Measurements from ENCODE around the gene MAPRE3. TPM values are rescaled to one million over a fixed set of nuclear protein-coding genes. Genes with fewer than 3 reads are reported as not detected.

Gene MAPRE3
- total RNA-seq, 2 experiments from 2014 or later, result 0.52 to 0.95 TPM

- H3K4me1 Mint-ChIP-seq (ENCODE audit: low read depth), result no peaks in the 10 kb centered on the region
- ATAC-seq (no peak), DNase-seq (no peak)
- CTCF ChIA-PET, result interaction anchor here (3.8 kb wide), 1 partner anchor 15 kb away, joined by 16 read pairs; no protein-coding TSS in a partner anchor
- H3K27ac Mint-ChIP-seq, result no peak overlapping the region
- no peaks in the 10 kb centered on the region for H3K9me3 Mint-ChIP-seq (ENCODE audit: insufficient read depth)
- H3K36me3 Mint-ChIP-seq (ENCODE audit: low read depth), result no peaks in the 10 kb centered on the region
- H3K27me3 Mint-ChIP-seq (ENCODE audit: low read depth), result peaks cover 3% of the 10 kb centered on the region
- H3K4me3 Mint-ChIP-seq, result no peak overlapping the region
- POLR2A ChIA-PET, result no interaction called here
Observed at GRCh38 chr2:26936855-26937254, 33.6 kb upstream of the MAPRE3 start.

- peaks cover 3% of the 10 kb centered on the region for H3K27me3 Mint-ChIP-seq (ENCODE audit: low read depth)
- ATAC-seq, result no peak
- DNase-seq, result no peak
- POLR2A ChIA-PET, result no interaction called here
- no peaks in the 10 kb centered on the region for H3K36me3 Mint-ChIP-seq (ENCODE audit: low read depth)
- no peaks in the 10 kb centered on the region for H3K4me1 Mint-ChIP-seq (ENCODE audit: low read depth)
- H3K4me3 Mint-ChIP-seq, result no peak overlapping the region
- no peaks in the 10 kb centered on the region for H3K9me3 Mint-ChIP-seq (ENCODE audit: insufficient read depth)
- H3K27ac Mint-ChIP-seq, result no peak overlapping the region
- CTCF ChIA-PET, result interaction anchor here (1.0 to 8.1 kb wide), 3 partner anchors 23 to 93 kb away, joined by 3 to 80 read pairs (median 3); no protein-coding TSS in a partner anchor
Observed at GRCh38 chr2:26938399-26939118, 31.9 kb upstream of the MAPRE3 start.

GRCh38 chr2:26940001-26940400 is 30.4 kb upstream of the MAPRE3 start:
- Mint-ChIP-seq H3K4me3 (no peak overlapping the region), H3K4me1 (ENCODE audit: low read depth) (no peaks in the 10 kb centered on the region), H3K27me3 (ENCODE audit: low read depth) (peaks cover 3% of the 10 kb centered on the region), H3K9me3 (ENCODE audit: insufficient read depth) (no peaks in the 10 kb centered on the region), H3K36me3 (ENCODE audit: low read depth) (no peaks in the 10 kb centered on the region), H3K27ac (no peak overlapping the region)
- POLR2A ChIA-PET, result no interaction called here
- ATAC-seq (no peak), DNase-seq (no peak)
- CTCF ChIA-PET, result interaction anchor here (1.0 to 8.1 kb wide), 5 partner anchors 17 to 94 kb away, joined by 3 to 80 read pairs (median 3); no protein-coding TSS in a partner anchor

- ChIA-PET POLR2A (interaction anchor here (0.6 kb wide), 1 partner anchor 169 kb away, joined by 3 read pairs; no protein-coding TSS in a partner anchor), CTCF (interaction anchor here (0.6 to 8.1 kb wide), 7 partner anchors 14 to 405 kb away, joined by 3 to 80 read pairs (median 4); no protein-coding TSS in a partner anchor)
- no peak for DNase-seq
- no peaks in the 10 kb centered on the region for H3K9me3 Mint-ChIP-seq (ENCODE audit: insufficient read depth)
- H3K27me3 Mint-ChIP-seq (ENCODE audit: low read depth), result peaks cover 3% of the 10 kb centered on the region
- no peaks in the 10 kb centered on the region for H3K4me1 Mint-ChIP-seq (ENCODE audit: low read depth)
- no peak for ATAC-seq
- H3K36me3 Mint-ChIP-seq (ENCODE audit: low read depth), result no peaks in the 10 kb centered on the region
- no peak overlapping the region for H3K4me3 Mint-ChIP-seq
- H3K27ac Mint-ChIP-seq, result no peak overlapping the region
Observed at GRCh38 chr2:26941486-26941885, 29.0 kb upstream of the MAPRE3 start.

DNA sequence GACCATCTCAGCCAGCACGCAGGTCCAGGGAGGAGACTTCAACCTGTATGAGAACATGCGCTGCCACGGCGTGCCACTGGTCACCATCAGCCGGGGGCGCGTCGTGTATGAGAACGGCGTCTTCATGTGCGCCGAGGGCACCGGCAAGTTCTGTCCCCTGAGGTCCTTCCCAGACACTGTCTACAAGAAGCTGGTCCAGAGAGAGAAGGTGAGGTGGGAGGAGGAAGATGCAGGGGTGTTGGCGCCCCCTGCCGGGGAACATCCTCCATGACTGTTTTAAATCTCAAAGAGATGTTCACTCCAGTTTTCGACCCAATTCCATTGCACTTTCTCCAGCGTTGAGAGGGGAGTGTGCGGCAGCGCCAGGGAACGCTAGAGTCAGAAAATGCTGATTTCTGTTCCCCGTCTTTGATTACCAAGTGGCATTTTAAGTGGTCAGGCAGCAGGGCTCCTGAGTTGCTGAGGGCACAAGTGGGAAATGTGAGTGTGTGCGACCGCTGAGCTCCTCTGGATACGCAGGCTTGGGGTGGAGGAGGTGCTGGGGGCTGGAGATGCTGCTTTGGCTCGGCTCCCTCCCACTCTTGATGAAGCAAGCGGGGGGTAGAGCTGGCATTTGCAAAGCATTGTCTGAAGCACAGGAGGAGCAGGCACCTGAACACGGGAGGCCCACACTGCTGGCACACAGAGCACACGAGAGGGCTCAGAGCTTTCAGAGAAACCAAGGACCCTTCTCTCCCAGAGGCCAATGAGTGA is 27.7 kb upstream of the MAPRE3 start:
- no peaks in the 10 kb centered on the region for H3K4me1 Mint-ChIP-seq (ENCODE audit: low read depth)
- CTCF ChIA-PET, result interaction anchor here (0.7 to 8.1 kb wide), 15 partner anchors 9 to 121 kb away, joined by 3 to 80 read pairs (median 4); partner anchors contain the start of gene DPYSL5
- H3K27me3 Mint-ChIP-seq (ENCODE audit: low read depth), result peaks cover 3% of the 10 kb centered on the region
- DNase-seq (peak; percentile 73), ATAC-seq (peak; percentile 60)
- H3K4me3 Mint-ChIP-seq, result no peak overlapping the region
- no peaks in the 10 kb centered on the region for H3K36me3 Mint-ChIP-seq (ENCODE audit: low read depth)
- POLR2A ChIA-PET, result no interaction called here
- H3K27ac Mint-ChIP-seq, result no peak overlapping the region
- no peaks in the 10 kb centered on the region for H3K9me3 Mint-ChIP-seq (ENCODE audit: insufficient read depth)

DNA sequence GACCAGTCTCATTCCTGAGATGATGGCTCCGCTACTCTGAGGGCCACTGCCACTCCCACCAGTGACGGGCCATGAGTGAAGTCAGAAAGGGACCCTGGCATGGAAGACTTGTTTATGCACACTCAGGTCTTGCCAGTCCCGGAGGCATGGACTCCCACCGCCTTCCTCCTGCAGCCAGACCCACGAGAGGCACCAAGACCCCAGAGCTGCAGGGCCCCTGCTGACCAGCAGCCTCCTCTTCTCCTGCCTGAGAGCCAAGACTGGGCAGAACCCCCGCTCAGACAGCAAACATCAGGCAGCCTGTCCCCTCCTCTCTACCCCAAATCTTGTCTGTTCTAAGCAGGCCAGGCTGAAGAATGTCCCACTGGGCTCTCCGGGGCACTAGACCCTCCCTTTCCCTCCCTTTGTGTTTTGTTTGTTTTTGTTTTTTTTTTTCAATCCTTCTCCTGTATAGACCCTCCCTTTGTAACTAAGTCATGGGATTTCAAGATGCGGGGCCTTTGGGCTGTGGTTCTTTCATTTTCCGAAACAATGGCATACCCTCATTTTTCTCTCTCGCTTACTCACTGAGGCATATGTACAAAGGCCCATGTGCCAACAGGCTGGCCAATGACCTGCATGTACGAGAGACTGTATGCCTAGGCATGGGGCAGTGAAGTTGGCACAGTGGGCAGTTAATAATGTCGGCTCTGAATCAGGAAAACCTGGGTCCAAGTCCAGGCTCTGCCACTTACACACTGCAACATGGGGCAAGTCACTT is 24.3 kb upstream of the MAPRE3 start:
- DNase-seq, result no peak
- no peak overlapping the region for H3K27ac Mint-ChIP-seq
- CTCF ChIA-PET, result interaction anchor here (8.1 kb wide), 1 partner anchor 100 kb away, joined by 80 read pairs; no protein-coding TSS in a partner anchor
- POLR2A ChIA-PET, result no interaction called here
- no peak overlapping the region for H3K4me3 Mint-ChIP-seq
- H3K9me3 Mint-ChIP-seq (ENCODE audit: insufficient read depth), result no peaks in the 10 kb centered on the region
- no peak for ATAC-seq
- no peaks in the 10 kb centered on the region for H3K36me3 Mint-ChIP-seq (ENCODE audit: low read depth)
- no peaks in the 10 kb centered on the region for H3K4me1 Mint-ChIP-seq (ENCODE audit: low read depth)
- H3K27me3 Mint-ChIP-seq (ENCODE audit: low read depth), result peaks cover 3% of the 10 kb centered on the region

- Mint-ChIP-seq H3K27ac (no peak overlapping the region), H3K9me3 (ENCODE audit: insufficient read depth) (no peaks in the 10 kb centered on the region), H3K27me3 (ENCODE audit: low read depth) (peaks cover 3% of the 10 kb centered on the region), H3K4me3 (no peak overlapping the region), H3K36me3 (ENCODE audit: low read depth) (no peaks in the 10 kb centered on the region), H3K4me1 (ENCODE audit: low read depth) (no peaks in the 10 kb centered on the region)
- no peak for DNase-seq
- ChIA-PET CTCF (no interaction called here), POLR2A (no interaction called here)
- no peak for ATAC-seq
Observed at GRCh38 chr2:26946841-26947784, 23.3 kb upstream of the MAPRE3 start.

DNA sequence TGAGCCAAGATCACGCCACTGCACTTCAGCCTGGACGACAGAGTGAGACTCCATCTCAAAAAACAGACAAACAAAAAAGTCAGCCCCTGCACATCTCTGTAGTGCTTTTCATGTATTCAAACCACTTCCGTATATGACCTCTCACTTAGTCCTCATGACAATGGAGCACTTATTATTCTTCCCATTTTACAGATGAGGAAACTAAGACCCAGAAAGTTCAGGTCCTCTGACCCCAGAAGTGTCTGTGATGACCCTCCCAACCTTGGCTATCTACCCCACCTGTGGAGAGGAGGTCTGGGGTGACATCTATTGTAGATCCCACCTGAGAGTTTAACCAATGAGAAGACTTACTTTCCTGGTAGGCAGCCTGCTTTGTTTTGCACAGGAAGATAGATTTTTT is 21.6 kb upstream of the MAPRE3 start:
- Mint-ChIP-seq H3K27me3 (ENCODE audit: low read depth) (peaks cover 4% of the 10 kb centered on the region), H3K36me3 (ENCODE audit: low read depth) (no peaks in the 10 kb centered on the region), H3K4me3 (no peak overlapping the region), H3K27ac (no peak overlapping the region), H3K9me3 (ENCODE audit: insufficient read depth) (no peaks in the 10 kb centered on the region), H3K4me1 (ENCODE audit: low read depth) (no peaks in the 10 kb centered on the region)
- POLR2A ChIA-PET, result no interaction called here
- ATAC-seq (no peak), DNase-seq (no peak)
- CTCF ChIA-PET, result no interaction called here

- H3K27me3 Mint-ChIP-seq (ENCODE audit: low read depth), result peaks cover 16% of the 10 kb centered on the region
- H3K27ac Mint-ChIP-seq, result no peak overlapping the region
- H3K36me3 Mint-ChIP-seq (ENCODE audit: low read depth), result no peaks in the 10 kb centered on the region
- ChIA-PET CTCF (no interaction called here), POLR2A (no interaction called here)
- H3K9me3 Mint-ChIP-seq (ENCODE audit: insufficient read depth), result no peaks in the 10 kb centered on the region
- DNase-seq (no peak), ATAC-seq (no peak)
- no peaks in the 10 kb centered on the region for H3K4me1 Mint-ChIP-seq (ENCODE audit: low read depth)
- H3K4me3 Mint-ChIP-seq, result no peak overlapping the region
Observed at GRCh38 chr2:26950246-26950645, 20.2 kb upstream of the MAPRE3 start.

DNA sequence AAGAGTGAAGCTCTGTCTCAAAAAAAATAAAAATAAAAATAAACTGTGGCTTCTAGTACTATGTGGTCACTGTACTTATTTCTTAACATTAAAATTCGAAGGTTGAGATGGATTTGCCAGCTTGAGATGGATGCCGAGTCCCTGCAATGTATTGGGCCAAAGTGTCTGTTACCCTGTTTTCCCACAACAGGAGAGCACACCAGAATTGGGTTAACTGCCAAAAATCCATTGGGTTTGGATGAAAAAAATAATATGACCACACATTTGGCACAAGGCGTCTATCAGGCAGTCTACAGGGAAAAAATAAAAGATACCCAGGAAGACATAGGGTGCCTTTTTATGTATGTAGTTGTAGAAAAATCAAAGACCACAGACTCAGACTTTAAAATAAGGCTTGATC is 19.2 kb upstream of the MAPRE3 start:
- ATAC-seq (no peak), DNase-seq (no peak)
- Mint-ChIP-seq H3K4me1 (ENCODE audit: low read depth) (no peaks in the 10 kb centered on the region), H3K27me3 (ENCODE audit: low read depth) (peaks cover 18% of the 10 kb centered on the region), H3K27ac (no peak overlapping the region), H3K36me3 (ENCODE audit: low read depth) (no peaks in the 10 kb centered on the region), H3K4me3 (no peak overlapping the region), H3K9me3 (ENCODE audit: insufficient read depth) (no peaks in the 10 kb centered on the region)
- POLR2A ChIA-PET, result no interaction called here
- CTCF ChIA-PET, result interaction anchor here (2.7 kb wide), 1 partner anchor 11 kb away, joined by 13 read pairs; no protein-coding TSS in a partner anchor

DNA sequence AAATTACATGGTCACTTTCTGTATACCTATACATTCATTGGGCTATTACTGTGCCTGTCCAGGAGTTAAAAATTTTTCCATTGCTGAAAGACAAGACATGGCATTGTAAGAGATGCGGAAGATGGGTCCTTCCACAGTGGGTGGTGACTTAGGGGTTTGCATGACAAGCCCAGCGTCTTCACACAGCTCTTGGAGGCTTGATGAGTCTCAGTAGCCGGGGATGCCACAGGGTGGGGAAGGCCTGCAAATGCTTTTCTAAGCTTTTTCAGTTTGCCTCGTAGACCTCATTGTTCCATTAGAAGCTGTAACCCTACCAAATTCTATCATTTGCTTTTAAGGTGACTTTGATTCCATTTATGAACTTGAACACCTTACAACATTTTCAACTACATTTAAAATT is 18.1 kb upstream of the MAPRE3 start:
- Mint-ChIP-seq H3K27me3 (ENCODE audit: low read depth) (peaks cover 18% of the 10 kb centered on the region), H3K27ac (no peak overlapping the region), H3K36me3 (ENCODE audit: low read depth) (no peaks in the 10 kb centered on the region), H3K4me3 (no peak overlapping the region), H3K4me1 (ENCODE audit: low read depth) (no peaks in the 10 kb centered on the region), H3K9me3 (ENCODE audit: insufficient read depth) (no peaks in the 10 kb centered on the region)
- no peak for DNase-seq
- ATAC-seq, result no peak
- ChIA-PET CTCF (interaction anchor here (0.6 to 2.7 kb wide), 4 partner anchors 9 to 327 kb away, joined by 3 to 13 read pairs (median 4); no protein-coding TSS in a partner anchor), POLR2A (no interaction called here)
